ENCODE results near the gene OR2M5.

OR2M5 gene, protein sequence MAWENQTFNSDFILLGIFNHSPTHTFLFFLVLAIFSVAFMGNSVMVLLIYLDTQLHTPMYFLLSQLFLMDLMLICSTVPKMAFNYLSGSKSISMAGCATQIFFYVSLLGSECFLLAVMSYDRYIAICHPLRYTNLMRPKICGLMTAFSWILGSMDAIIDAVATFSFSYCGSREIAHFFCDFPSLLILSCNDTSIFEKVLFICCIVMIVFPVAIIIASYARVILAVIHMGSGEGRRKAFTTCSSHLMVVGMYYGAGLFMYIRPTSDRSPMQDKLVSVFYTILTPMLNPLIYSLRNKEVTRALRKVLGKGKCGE

GRCh38 chr1:248144513-248145198 lies at the start of gene OR2M5:
Gene OR2M5 (plus strand): TSS chr1:248145148. CDS start chr1:248145148, 0 bp downstream.
- no peak within 1 kb of the TSS for H3K27ac ChIP-seq
- DNase-seq (ENCODE audit: low read depth, low spot score), result no peak

GRCh38 chr1:248098529-248098928 lies 46.4 kb upstream of the OR2M5 start:
- H3K27ac ChIP-seq, result no peak overlapping the region
- no peak for DNase-seq (ENCODE audit: low read depth, low spot score)

DNA sequence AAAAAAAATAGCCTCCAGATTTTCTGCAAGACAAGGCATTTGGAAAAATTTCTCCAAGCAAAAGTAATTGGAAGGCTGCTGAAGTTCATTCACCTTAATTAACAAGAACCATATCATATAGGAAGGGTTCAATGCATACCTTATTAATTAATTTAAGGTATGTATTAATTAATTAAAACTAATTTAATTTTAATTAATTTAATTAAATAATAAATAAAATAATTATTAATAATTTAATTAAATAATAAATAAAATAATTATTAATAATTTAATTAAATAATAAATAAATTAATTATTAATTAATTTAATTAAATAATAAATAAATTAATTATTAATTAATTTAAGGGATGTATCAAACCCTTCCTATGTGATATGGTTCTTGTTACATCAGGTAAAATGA lies 42.1 kb upstream of the OR2M5 start:
- DNase-seq (ENCODE audit: low read depth, low spot score), result no peak
- no peak overlapping the region for H3K27ac ChIP-seq

- no peak for DNase-seq (ENCODE audit: low read depth, low spot score)
Observed at GRCh38 chr1:248111157-248111556, 33.8 kb upstream of the OR2M5 start.

DNA sequence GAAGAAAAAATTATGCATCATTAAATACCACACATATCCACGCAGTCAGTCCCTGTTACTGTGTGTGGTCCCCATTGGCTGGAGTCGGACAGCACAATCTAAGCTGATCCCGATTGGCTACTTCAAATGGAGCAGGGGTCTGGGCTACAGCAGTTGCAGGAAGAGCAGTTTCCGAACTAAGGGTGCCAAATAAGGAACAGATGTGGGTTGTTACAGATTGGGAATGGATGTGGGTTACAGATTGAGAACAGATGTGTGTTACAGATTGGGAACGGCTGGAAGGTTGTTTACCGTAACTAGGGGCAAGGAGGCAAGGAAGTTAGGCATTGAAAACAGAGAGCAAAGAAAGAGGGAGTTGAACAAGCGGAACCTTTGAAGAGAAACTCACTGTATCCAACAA lies 30.1 kb upstream of the OR2M5 start:
- H3K27ac ChIP-seq, result no peak overlapping the region
- no peak for DNase-seq (ENCODE audit: low read depth, low spot score)

More at GRCh38 chr1:248111157-248111556, 33.8 kb upstream of the OR2M5 start:
- H3K27ac ChIP-seq, result no peak overlapping the region

- H3K27ac ChIP-seq, result no peak overlapping the region
- no peak for DNase-seq (ENCODE audit: low read depth, low spot score)
Observed at GRCh38 chr1:248127653-248128052, 17.3 kb upstream of the OR2M5 start.

GRCh38 chr1:248136811-248137210 lies 8.1 kb upstream of the OR2M5 start:
- no peak overlapping the region for H3K27ac ChIP-seq
- DNase-seq (ENCODE audit: low read depth, low spot score), result no peak

GRCh38 chr1:248140846-248141245 lies 4.1 kb upstream of the OR2M5 start:
- no peak for DNase-seq (ENCODE audit: low read depth, low spot score)
- no peak overlapping the region for H3K27ac ChIP-seq

DNA sequence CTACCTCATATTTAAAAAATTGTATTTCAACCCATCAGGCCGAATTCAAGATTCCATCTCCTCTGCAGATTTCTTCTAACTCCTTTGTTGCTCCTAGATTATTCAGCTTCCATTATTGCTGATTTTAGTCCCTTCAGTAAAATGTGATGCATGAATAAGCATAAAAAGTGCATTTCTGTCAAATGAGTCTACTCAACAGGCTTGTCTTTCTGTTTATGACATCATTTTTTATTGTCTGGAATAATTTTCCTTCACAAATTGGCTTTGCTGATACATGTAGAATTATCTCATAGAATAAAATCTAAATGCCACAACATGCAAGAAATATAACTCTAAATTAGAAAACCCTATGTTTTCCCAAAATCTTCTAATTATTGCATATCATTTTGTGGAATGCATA lies 1.6 kb upstream of the OR2M5 start:
- no peak for DNase-seq (ENCODE audit: low read depth, low spot score)
- no peak overlapping the region for H3K27ac ChIP-seq

DNA sequence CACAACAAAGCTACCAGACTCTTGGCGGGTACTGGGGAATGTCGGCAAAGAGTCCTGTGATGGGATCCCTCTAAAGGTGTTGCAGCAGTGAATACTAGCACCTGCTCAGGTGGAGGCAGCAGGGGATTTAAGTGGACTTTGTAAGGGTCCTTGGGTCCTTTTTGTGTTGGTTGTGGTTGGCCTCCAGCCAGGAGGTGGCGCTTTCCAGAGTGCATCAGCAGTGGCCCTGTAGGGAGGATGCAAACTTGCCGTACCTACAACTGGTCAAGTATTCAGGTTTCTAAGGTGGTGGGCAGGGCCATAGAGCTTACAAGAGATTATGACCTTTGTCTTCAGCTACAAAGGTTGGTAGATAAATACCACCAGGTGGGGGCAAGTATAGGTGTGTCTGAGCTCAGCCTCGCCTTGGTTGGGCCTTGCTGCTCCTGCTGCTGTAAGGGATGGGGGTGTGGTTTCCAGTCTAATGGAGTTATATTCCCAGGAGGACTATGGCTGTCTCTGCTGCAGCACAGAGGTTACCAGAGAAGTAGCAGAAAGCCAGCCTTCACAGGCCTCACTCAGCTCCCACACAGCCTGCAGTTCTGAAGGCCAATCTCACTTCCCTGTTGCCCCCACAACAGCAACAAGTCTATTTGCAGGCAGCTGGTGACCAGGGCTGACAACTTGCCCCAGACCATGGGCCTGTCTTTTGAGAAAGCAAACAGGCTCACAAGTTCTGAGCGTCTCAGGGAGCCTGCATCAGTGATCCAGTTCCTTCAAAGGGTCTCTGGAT lies 7.3 kb downstream of the OR2M5 start:
- H3K27ac ChIP-seq, result no peak overlapping the region
- DNase-seq (ENCODE audit: low read depth, low spot score), result no peak

GRCh38 chr1:248155927-248156326 lies 11.0 kb downstream of the OR2M5 start:
- DNase-seq (ENCODE audit: low read depth, low spot score), result no peak
- no peak overlapping the region for H3K27ac ChIP-seq

GRCh38 chr1:248158758-248159157 lies 13.8 kb downstream of the OR2M5 start:
- no peak for DNase-seq (ENCODE audit: low read depth, low spot score)

DNA sequence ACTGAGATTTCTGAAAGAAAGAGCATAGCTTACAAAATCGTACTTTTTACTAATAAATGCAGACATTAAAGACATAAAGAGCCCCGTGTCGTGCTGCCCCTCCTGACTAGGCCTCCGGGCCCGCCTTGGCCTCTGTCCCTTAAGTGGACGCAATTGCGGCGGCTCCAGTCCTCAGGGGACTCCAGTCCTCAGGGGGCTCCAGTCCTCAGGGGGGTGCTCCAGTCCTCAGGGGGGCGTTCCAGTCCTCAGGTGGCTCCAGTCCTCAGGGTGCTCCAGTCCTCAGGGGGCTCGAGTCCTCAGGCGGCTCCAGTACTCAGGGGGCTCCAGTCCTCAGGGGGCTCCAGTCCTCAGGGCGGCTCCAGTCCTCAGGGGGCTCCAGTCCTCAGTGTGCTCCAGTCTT lies 19.1 kb downstream of the OR2M5 start:
- H3K27ac ChIP-seq, result no peak overlapping the region
- DNase-seq (ENCODE audit: low read depth, low spot score), result no peak

More at GRCh38 chr1:248158758-248159157, 13.8 kb downstream of the OR2M5 start:
- H3K27ac ChIP-seq, result no peak overlapping the region

- no peak for DNase-seq (ENCODE audit: low read depth, low spot score)
- H3K27ac ChIP-seq, result no peak overlapping the region
Observed at GRCh38 chr1:248165186-248165585, 20.2 kb downstream of the OR2M5 start.

DNA sequence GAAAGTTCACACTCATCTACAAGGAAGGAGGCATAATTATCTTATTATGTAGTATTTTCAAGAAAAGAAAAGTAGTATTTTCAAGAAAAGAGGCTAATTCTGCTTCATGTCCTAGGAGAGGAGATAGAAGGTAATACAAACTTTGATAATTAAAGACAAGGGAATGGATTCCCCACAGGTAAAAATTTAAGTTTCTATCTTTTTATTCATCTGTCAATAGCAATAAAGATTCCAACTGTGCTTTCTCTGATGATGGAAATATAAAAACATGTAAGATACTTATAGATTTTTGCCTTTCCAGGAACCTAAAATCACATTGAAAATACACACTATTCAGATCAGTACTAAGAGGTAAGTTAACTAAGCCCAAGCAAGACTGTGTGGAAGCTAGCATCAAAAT lies 29.6 kb downstream of the OR2M5 start, which contains the start of gene OR2M2:
Gene OR2M2, plus strand, starts transcription at position 301 of the 400 bp plus-strand sequence. CDS start 5,165 bp downstream, outside the sequence.
- H3K27ac ChIP-seq, result no peak within 1 kb of the TSS
- DNase-seq (ENCODE audit: low read depth, low spot score), result no peak

DNA sequence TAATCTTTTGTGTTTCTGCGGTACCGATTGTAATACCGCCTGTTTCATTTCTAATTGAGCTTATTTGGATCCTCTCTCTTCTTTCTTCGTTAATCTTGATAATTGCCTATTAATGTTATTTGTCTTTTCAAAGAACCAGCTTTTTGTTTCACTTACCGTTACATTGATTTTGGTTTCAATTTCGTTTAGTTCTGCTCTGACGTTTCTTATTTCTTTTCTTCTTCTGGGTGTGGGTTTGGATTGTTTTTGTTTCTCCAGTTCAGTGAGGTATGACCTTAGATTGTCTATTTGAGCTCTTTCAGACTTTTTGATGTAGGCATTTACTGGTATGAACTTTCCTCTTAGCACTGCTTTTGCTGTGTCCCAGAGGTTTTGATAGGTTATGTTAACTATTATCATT lies 39.0 kb downstream of the OR2M5 start:
- no peak overlapping the region for H3K27ac ChIP-seq

DNA sequence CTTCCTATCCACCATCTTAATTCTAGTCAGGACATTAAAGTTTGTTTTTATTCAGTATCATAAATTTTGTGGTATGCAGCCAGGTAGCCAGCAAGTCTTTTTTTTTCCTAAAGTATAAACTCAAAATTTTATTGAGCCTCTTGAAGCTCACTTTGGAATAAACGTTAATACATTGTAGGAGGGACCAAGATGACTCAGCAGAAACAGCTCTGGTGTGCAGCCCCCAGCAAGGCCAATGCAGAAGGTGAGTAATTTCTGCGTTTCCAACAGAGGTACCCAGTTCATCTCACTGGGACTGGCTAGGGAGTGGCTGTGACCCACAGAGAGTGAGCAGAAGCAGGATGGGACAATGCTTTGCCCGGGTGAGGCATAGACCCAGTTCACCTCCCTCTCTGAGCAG lies 42.4 kb downstream of the OR2M5 start:
- no peak for DNase-seq (ENCODE audit: low read depth, low spot score)
- H3K27ac ChIP-seq, result no peak overlapping the region

More for the DNA sequence above, 39.0 kb downstream of the OR2M5 start:
- DNase-seq (ENCODE audit: low read depth, low spot score), result no peak

- DNase-seq (ENCODE audit: low read depth, low spot score), result no peak
- no peak overlapping the region for H3K27ac ChIP-seq
Observed at GRCh38 chr1:248189026-248189425, 44.1 kb downstream of the OR2M5 start.

GRCh38 chr1:248194117-248194516 lies 49.2 kb downstream of the OR2M5 start:
- no peak for DNase-seq (ENCODE audit: low read depth, low spot score)
- H3K27ac ChIP-seq, result no peak overlapping the region

All from epithelial cell of prostate (primary cell).